Caco-2 (cell line): Measurements from ENCODE around the gene FOXQ1. TPM values are rescaled to one million over a fixed set of nuclear protein-coding genes. Genes with fewer than 3 reads are reported as not detected.

Experiments used
- BruUV-seq: library from RNA; stranded (reverse); fragments of 400-500 nt; replicated peaks from 2 replicates; lab custom pipeline; 2021; lab: Mats Ljungman, UMichigan
- CTCF ChIA-PET: fragments of 300-600 bp; sonication (Branson Sonifier 250); formaldehyde crosslinking; loops from one replicate; lab custom pipeline; 2022; ENCODE audit warnings: antibody characterized with exemption; lab: Charles Lee
- POLR2A ChIA-PET: fragments of 300-600 bp; sonication (Branson Sonifier 250); formaldehyde crosslinking; loops from one replicate; lab custom pipeline; 2022; ENCODE audit warnings: antibody characterized with exemption; lab: Charles Lee
- DNase-seq, 2 experiments: peaks; one replicate each; pipeline versions ENCODE4 v3.0.0 to v3.0.0-alpha.2; 2020 to 2022
- H3K27me3 ChIP-seq: replicated peaks from 2 replicates; pipeline ENCODE4 v1.6.0; 2011; ENCODE audit warnings: low read length; ENCODE audit not compliant: control insufficient read depth, insufficient read depth
- H3K36me3 ChIP-seq: 2 replicates; pipeline ENCODE4 v1.5.1; 2011; ENCODE audit warnings: low read length; ENCODE audit not compliant: control insufficient read depth, insufficient read depth
- H3K4me1 ChIP-seq: fragments of 250-450 bp; sonication (Bioruptor Pico); 2 replicates; pipeline ENCODE4 v1.5.1; 2020; ENCODE audit warnings: mild to moderate bottlenecking
- H3K4me3 ChIP-seq: 2 replicates; pipeline ENCODE4 v1.5.1; 2011; ENCODE audit warnings: low read depth, mild to moderate bottlenecking, control low read depth, low read length
- H3K9me3 ChIP-seq: fragments of 250-450 bp; sonication (Bioruptor Pico); 2 replicates; pipeline ENCODE4 v1.5.1; 2020; ENCODE audit warnings: mild to moderate bottlenecking, moderate library complexity
- H3K27ac Mint-ChIP-seq: one replicate; pipeline ENCODE4 v1.8.0; 2022; ENCODE audit warnings: mixed read lengths; ENCODE audit not compliant: unreplicated experiment
- H3K27me3 Mint-ChIP-seq: one replicate; pipeline ENCODE4 v1.8.0; 2022; ENCODE audit warnings: mixed read lengths; ENCODE audit not compliant: insufficient read depth, unreplicated experiment
- H3K36me3 Mint-ChIP-seq: one replicate; pipeline ENCODE4 v1.8.0; 2022; ENCODE audit warnings: mild to moderate bottlenecking, mixed read lengths; ENCODE audit not compliant: insufficient read depth, unreplicated experiment
- H3K4me1 Mint-ChIP-seq: one replicate; pipeline ENCODE4 v1.8.0; 2022; ENCODE audit warnings: low read depth, mixed read lengths; ENCODE audit not compliant: unreplicated experiment
- H3K4me3 Mint-ChIP-seq: one replicate; pipeline ENCODE4 v1.8.0; 2022; ENCODE audit warnings: mild to moderate bottlenecking, moderate library complexity, mixed read lengths; ENCODE audit not compliant: unreplicated experiment
- H3K9me3 Mint-ChIP-seq: one replicate; pipeline ENCODE4 v1.8.0; 2022; ENCODE audit warnings: mixed read lengths; ENCODE audit not compliant: unreplicated experiment
- CTCF ChIP-seq, 2 experiments: fragments of 200-600 bp in 1 of 2; IDR thresholded peaks; 1 replicate in 1 of 2; 2 replicates in 1 of 2; pipeline versions ENCODE4 v1.5.1 to v1.8.0; 2011 to 2022; ENCODE audit warnings: antibody characterized with exemption in 1 of 2, control low read depth in 1 of 2, inconsistent platforms in 1 of 2, low read depth in 1 of 2, low read length in 1 of 2, mild to moderate bottlenecking in 1 of 2, moderate library complexity in 1 of 2; ENCODE audit not compliant: insufficient read depth in 1 of 2, severe bottlenecking in 1 of 2, unreplicated experiment in 1 of 2
- intact Hi-C: fragments of 100-400 bp; cut with micrococcal nuclease; formaldehyde crosslinking; loops from one replicate; pipeline ENCODE4 v1.10.0; 2022; ENCODE audit not compliant: unreplicated experiment
- total RNA-seq: library from RNA; stranded (reverse); gene quantifications from 2 replicates; pipeline ENCODE4 v1.2.3, GENCODE V29; 2022

Gene FOXQ1
- total RNA-seq, 1 experiment from 2014 or later: 191 TPM

- H3K4me3 ChIP-seq: no peak overlapping the region
- Mint-ChIP-seq H3K4me1 (peaks cover 37% of the 10 kb centered on the region), H3K9me3 (no peaks in the 10 kb centered on the region), H3K4me3 (no peak overlapping the region), H3K36me3 (peaks cover 11% of the 10 kb centered on the region), H3K27ac (peak overlapping the region; percentile 79), H3K27me3 (no peaks in the 10 kb centered on the region)
- BruUV-seq: no TSS peak
- intact Hi-C loops: no loop called here
- peaks cover 54% of the 10 kb centered on the region for H3K4me1 ChIP-seq
- TF ChIP-seq CTCF (IDR thresholded peaks at IDR 0.05; ENCODE audit: insufficient read depth in 1 of 2, low read depth in 1 of 2, low read length in 1 of 2, severe bottlenecking in 1 of 2, unreplicated experiment in 1 of 2): no peak
- CTCF ChIA-PET: interaction anchor here (1.3 to 1.5 kb wide), 2 partner anchors 10 kb away, joined by 7 to 10 read pairs; no protein-coding TSS in a partner anchor
- DNase-seq: no peak
- 0 out of 2 replicates have a peak, but pooled peaks cover 2% of the 10 kb centered on the region for H3K9me3 ChIP-seq
- no peaks in the 10 kb centered on the region for H3K27me3 ChIP-seq
- H3K36me3 ChIP-seq: no peaks in the 10 kb centered on the region
- POLR2A ChIA-PET: interaction anchor here (0.8 kb wide), 1 partner anchor 8 kb away, joined by 4 read pairs; no protein-coding TSS in a partner anchor
These were observed 14.7 kb downstream of the FOXQ1 start for GRCh38 chr6:1326535-1327121.

GRCh38 chr6:1327630-1328029, 15.7 kb downstream of the FOXQ1 start:
- intact Hi-C loops: no loop called here
- 0 out of 2 replicates have a peak, but pooled peaks cover 2% of the 10 kb centered on the region for H3K9me3 ChIP-seq
- Mint-ChIP-seq H3K4me3 (no peak overlapping the region), H3K27ac (no peak overlapping the region), H3K9me3 (no peaks in the 10 kb centered on the region), H3K4me1 (peaks cover 26% of the 10 kb centered on the region), H3K36me3 (peaks cover 4% of the 10 kb centered on the region), H3K27me3 (no peaks in the 10 kb centered on the region)
- no peak overlapping the region for H3K4me3 ChIP-seq
- TF ChIP-seq CTCF (IDR thresholded peaks at IDR 0.05; ENCODE audit: insufficient read depth in 1 of 2, low read depth in 1 of 2, low read length in 1 of 2, severe bottlenecking in 1 of 2, unreplicated experiment in 1 of 2): no peak
- ChIA-PET CTCF (no interaction called here), POLR2A (no interaction called here)
- no TSS peak for BruUV-seq
- H3K4me1 ChIP-seq: peaks cover 44% of the 10 kb centered on the region
- H3K36me3 ChIP-seq: no peaks in the 10 kb centered on the region
- no peak for DNase-seq
- H3K27me3 ChIP-seq: no peaks in the 10 kb centered on the region

GRCh38 chr6:1328129-1328800, 16.4 kb downstream of the FOXQ1 start:
- no peak overlapping the region for H3K4me3 Mint-ChIP-seq
- H3K27me3 Mint-ChIP-seq: no peaks in the 10 kb centered on the region

More at GRCh38 chr6:1328129-1328800, 16.4 kb downstream of the FOXQ1 start:
- no TSS peak for BruUV-seq
- H3K36me3 Mint-ChIP-seq: no peaks in the 10 kb centered on the region
- Histone ChIP-seq H3K36me3 (no peaks in the 10 kb centered on the region), H3K27me3 (no peaks in the 10 kb centered on the region), H3K9me3 (0 out of 2 replicates have a peak, but pooled peaks cover 2% of the 10 kb centered on the region), H3K4me3 (no peak overlapping the region), H3K4me1 (peaks cover 40% of the 10 kb centered on the region)
- no peak for DNase-seq
- ChIA-PET CTCF (no interaction called here), POLR2A (no interaction called here)
- H3K27ac Mint-ChIP-seq: no peak overlapping the region
- peaks cover 24% of the 10 kb centered on the region for H3K4me1 Mint-ChIP-seq
- intact Hi-C loops: no loop called here
- H3K9me3 Mint-ChIP-seq: no peaks in the 10 kb centered on the region
- no peak for TF ChIP-seq CTCF (IDR thresholded peaks at IDR 0.05; ENCODE audit: insufficient read depth in 1 of 2, low read depth in 1 of 2, low read length in 1 of 2, severe bottlenecking in 1 of 2, unreplicated experiment in 1 of 2)
